ENCODE measurements around the gene PKP3.

The PKP3 gene

GRCh38 chr11:363948-364761 is 29.9 kb upstream of the PKP3 start:
- no peak for DNase-seq

GRCh38 chr11:364991-365725 is 28.9 kb upstream of the PKP3 start:
- no peak for DNase-seq

- DNase-seq, result no peak
These were observed 28.2 kb upstream of the PKP3 start for GRCh38 chr11:365831-366230.

GRCh38 chr11:367956-368413 is 26.0 kb upstream of the PKP3 start:
- no peak for DNase-seq

GRCh38 chr11:368414-369335 is 25.3 kb upstream of the PKP3 start:
- no peak for DNase-seq

GRCh38 chr11:369336-370018 is 24.5 kb upstream of the PKP3 start, which contains the start of gene B4GALNT4:
Gene B4GALNT4 (plus strand): TSS chr11:369499. CDS start chr11:369804, 305 bp downstream.
- no peak for DNase-seq

- DNase-seq, result no peak
These were observed 23.7 kb upstream of the PKP3 start for GRCh38 chr11:370070-370941.

- no peak for DNase-seq
These were observed 23.0 kb upstream of the PKP3 start for GRCh38 chr11:371051-371450.

- no peak for DNase-seq
These were observed 22.1 kb upstream of the PKP3 start for GRCh38 chr11:371716-372590.

- no peak for DNase-seq
These were observed 20.9 kb upstream of the PKP3 start for GRCh38 chr11:372809-373715.

GRCh38 chr11:373716-374551 is 20.1 kb upstream of the PKP3 start:
- no peak for DNase-seq

- DNase-seq, result no peak
These were observed 18.7 kb upstream of the PKP3 start for GRCh38 chr11:375065-376025.

- no peak for DNase-seq
These were observed 17.4 kb upstream of the PKP3 start for GRCh38 chr11:376531-377173.

GRCh38 chr11:377174-377865 is 16.7 kb upstream of the PKP3 start:
- no peak for DNase-seq

- no peak for DNase-seq
These were observed 16.0 kb upstream of the PKP3 start for GRCh38 chr11:377883-378500.

All from inflammatory macrophage (primary cell).